ENCODE data around the gene ITPKC. TPM values are rescaled to one million over a fixed set of nuclear protein-coding genes. Genes with fewer than 3 reads are reported as not detected.

The ITPKC gene
- total RNA-seq, 1 donor from 2014 or later: 10.9 TPM

DNA sequence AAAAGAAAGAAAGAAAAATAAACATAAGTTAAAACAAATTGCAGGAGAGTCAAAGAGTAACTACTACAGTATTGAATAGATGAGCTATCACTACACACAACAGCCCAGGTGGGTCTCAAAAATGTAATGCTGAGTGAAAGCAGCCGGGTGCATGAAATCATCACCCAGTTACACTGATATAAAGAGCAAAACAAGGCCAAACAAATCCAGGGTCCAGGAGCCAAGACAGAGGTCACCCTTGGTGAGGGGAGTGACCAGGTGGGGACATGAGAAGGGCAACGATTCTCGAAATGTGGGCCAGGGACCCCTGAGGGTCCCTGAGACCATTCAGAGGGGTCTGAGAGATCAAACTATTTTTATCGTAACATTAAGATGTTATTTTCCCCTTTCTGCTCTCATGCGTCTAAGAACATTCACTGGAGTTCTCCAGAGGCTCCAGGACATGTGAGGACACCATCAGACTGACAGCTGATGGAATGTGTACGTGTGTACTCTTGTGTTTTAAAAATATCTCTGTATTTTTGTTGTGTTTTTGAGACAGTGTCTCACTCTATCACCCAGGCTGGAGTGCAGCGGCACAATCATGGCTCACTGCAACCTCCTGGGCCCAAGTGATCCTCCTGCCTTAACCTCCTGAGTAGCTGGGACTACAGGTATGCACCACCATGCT is 10.8 kb upstream of the ITPKC start:
- Mint-ChIP-seq H3K4me1 (ENCODE audit: unreplicated experiment) (no peaks in the 10 kb centered on the region), H3K27me3 (ENCODE audit: unreplicated experiment) (no peaks in the 10 kb centered on the region), H3K4me3 (ENCODE audit: unreplicated experiment) (no peak overlapping the region), H3K36me3 (ENCODE audit: unreplicated experiment) (peaks cover 35% of the 10 kb centered on the region), H3K9me3 (ENCODE audit: unreplicated experiment) (no peaks in the 10 kb centered on the region), H3K27ac (ENCODE audit: unreplicated experiment) (no peak overlapping the region)
- TF ChIP-seq, protein P1, sequence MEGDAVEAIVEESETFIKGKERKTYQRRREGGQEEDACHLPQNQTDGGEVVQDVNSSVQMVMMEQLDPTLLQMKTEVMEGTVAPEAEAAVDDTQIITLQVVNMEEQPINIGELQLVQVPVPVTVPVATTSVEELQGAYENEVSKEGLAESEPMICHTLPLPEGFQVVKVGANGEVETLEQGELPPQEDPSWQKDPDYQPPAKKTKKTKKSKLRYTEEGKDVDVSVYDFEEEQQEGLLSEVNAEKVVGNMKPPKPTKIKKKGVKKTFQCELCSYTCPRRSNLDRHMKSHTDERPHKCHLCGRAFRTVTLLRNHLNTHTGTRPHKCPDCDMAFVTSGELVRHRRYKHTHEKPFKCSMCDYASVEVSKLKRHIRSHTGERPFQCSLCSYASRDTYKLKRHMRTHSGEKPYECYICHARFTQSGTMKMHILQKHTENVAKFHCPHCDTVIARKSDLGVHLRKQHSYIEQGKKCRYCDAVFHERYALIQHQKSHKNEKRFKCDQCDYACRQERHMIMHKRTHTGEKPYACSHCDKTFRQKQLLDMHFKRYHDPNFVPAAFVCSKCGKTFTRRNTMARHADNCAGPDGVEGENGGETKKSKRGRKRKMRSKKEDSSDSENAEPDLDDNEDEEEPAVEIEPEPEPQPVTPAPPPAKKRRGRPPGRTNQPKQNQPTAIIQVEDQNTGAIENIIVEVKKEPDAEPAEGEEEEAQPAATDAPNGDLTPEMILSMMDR (IDR thresholded peaks at IDR 0.05): no peak
- no peak for DNase-seq (ENCODE audit: extremely low spot score, unreplicated experiment)

DNA sequence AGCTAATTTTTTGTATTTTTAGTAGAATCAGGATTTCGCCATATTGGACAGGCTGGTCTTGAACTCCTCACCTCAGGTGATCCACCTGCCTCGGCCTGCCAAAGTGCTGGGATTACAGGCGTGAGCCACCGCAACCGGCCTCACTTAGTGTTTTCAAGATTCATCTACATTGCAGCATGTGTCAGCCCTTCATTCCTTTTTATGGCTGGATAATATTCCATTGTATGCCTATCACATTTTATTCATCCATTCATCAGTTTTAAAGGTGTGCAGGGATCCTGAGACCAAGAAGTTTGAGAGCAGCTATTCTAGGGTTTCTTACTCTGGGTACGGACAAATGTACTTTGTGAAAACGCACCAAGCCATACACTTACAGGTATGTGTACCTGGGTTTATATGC is 9.3 kb upstream of the ITPKC start:
- no peak overlapping the region for H3K27ac Mint-ChIP-seq (ENCODE audit: unreplicated experiment)
- no peaks in the 10 kb centered on the region for H3K4me1 Mint-ChIP-seq (ENCODE audit: unreplicated experiment)
- no peaks in the 10 kb centered on the region for H3K9me3 Mint-ChIP-seq (ENCODE audit: unreplicated experiment)
- TF ChIP-seq, protein P1 (IDR thresholded peaks at IDR 0.05): no peak
- no peak overlapping the region for H3K4me3 Mint-ChIP-seq (ENCODE audit: unreplicated experiment)
- no peaks in the 10 kb centered on the region for H3K27me3 Mint-ChIP-seq (ENCODE audit: unreplicated experiment)
- no peak for DNase-seq (ENCODE audit: extremely low spot score, unreplicated experiment)
- H3K36me3 Mint-ChIP-seq (ENCODE audit: unreplicated experiment): peaks cover 31% of the 10 kb centered on the region

DNA sequence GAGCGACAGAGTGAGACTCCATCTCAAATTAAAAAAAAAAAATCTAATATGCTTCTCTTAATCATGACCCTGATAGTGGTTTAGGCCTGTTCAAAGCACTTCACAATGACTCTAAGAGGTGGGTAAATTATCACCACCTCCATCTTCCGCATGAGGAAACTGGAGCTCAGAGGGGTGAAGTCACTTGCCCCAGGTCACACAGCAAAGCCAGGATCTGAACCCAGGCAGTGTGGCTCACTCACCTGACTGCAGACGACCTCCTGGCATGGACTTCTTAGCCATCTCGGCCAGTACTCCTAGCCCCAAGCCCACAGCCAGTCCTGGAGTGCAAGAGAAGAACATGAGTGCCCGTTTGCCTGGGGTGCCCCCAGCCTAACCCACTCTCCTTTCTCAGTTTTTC is 7.1 kb upstream of the ITPKC start:
- no peak for DNase-seq (ENCODE audit: extremely low spot score, unreplicated experiment)

DNA sequence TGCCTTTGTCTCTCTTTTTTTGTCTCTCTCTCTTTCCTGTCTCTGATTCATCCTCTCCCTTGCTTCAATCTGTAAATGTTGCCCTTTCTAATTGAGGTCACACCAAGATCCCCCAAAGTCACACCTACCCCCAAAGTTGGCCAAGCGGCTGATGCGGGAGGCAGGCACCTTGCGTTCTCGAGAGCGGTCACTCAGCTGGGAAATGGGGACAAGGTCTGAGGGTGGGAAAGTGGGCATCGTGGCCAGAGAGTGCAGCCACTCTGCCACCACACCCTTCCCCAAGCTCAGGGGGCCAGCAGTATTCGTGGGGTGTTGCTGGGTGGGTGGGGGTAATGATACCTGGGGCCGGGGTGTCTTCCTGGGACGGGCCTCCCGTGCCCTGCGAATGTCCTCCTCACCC is 3.0 kb upstream of the ITPKC start:
- Mint-ChIP-seq H3K27me3 (ENCODE audit: unreplicated experiment) (no peaks in the 10 kb centered on the region), H3K27ac (ENCODE audit: unreplicated experiment) (peak overlapping the region; percentile 99), H3K9me3 (ENCODE audit: unreplicated experiment) (no peaks in the 10 kb centered on the region), H3K4me1 (ENCODE audit: unreplicated experiment) (peaks cover 36% of the 10 kb centered on the region), H3K36me3 (ENCODE audit: unreplicated experiment) (peaks cover 13% of the 10 kb centered on the region), H3K4me3 (ENCODE audit: unreplicated experiment) (peak overlapping the region; percentile 54)
- DNase-seq (ENCODE audit: extremely low spot score, unreplicated experiment): no peak
- TF ChIP-seq, protein P1 (IDR thresholded peaks at IDR 0.05): no peak

More for the DNA sequence above, 7.1 kb upstream of the ITPKC start:
- TF ChIP-seq, protein P1 (IDR thresholded peaks at IDR 0.05): no peak
- H3K4me3 Mint-ChIP-seq (ENCODE audit: unreplicated experiment): no peak overlapping the region
- H3K4me1 Mint-ChIP-seq (ENCODE audit: unreplicated experiment): peaks cover 7% of the 10 kb centered on the region
- H3K36me3 Mint-ChIP-seq (ENCODE audit: unreplicated experiment): peaks cover 22% of the 10 kb centered on the region
- H3K9me3 Mint-ChIP-seq (ENCODE audit: unreplicated experiment): no peaks in the 10 kb centered on the region
- H3K27ac Mint-ChIP-seq (ENCODE audit: unreplicated experiment): no peak overlapping the region
- H3K27me3 Mint-ChIP-seq (ENCODE audit: unreplicated experiment): no peaks in the 10 kb centered on the region

DNA sequence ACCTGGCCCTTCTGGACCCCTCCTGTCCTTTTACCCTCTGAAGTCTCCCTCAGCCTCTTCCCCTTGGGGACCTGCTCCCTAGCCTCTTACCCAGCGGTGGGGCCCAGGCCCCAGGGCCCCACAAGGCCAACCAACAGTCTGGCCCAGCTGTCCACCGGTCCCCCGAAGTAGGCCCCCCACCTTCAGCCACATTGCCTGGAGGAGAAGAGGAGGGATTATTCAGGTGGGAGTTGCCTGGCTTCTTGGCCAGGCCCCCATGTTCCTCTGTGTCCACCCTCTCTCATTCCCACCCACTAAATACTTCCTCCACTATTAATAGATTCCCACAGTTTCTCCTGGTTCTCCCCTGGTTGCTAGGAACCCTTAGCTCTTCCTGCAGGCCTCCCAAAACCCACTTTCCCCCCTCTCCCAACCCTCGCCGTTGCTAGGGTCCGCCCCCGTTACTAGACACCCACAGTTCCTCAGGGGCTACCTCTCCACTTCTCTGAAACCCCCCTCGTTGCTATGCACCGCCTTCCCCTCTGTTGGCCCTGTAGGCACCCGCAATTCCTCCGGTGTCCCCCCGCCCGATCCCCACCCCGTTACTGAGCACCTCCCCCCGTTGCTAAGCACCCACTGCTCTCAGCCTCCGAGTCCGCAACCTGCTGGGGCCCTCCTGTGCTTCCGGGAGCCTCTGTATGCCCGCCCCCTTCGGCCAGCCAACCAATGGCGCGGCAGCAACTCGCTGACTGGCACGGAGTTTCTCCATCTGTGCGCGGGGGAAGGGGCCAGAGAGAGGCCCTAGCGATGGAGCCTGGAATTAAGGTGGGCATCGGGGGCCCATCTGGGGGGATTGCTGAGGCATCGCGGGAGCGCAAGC is 2.2 kb upstream of the ITPKC start:
- peaks cover 9% of the 10 kb centered on the region for H3K36me3 Mint-ChIP-seq (ENCODE audit: unreplicated experiment)
- peak overlapping the region; percentile 99 for H3K27ac Mint-ChIP-seq (ENCODE audit: unreplicated experiment)
- H3K4me3 Mint-ChIP-seq (ENCODE audit: unreplicated experiment): peak overlapping the region; percentile 86
- no peaks in the 10 kb centered on the region for H3K27me3 Mint-ChIP-seq (ENCODE audit: unreplicated experiment)
- H3K9me3 Mint-ChIP-seq (ENCODE audit: unreplicated experiment): no peaks in the 10 kb centered on the region
- TF ChIP-seq, protein P1 (IDR thresholded peaks at IDR 0.05): no peak
- DNase-seq (ENCODE audit: extremely low spot score, unreplicated experiment): peak; percentile 96
- H3K4me1 Mint-ChIP-seq (ENCODE audit: unreplicated experiment): peaks cover 43% of the 10 kb centered on the region

All from osteocyte (in vitro differentiated cells).